ENCODE results near the gene RNU5B-1.

GRCh38 chr15:65328506-65329287 lies 24.2 kb downstream of the RNU5B-1 start:
- TF ChIP-seq POLR2A (IDR thresholded peaks at IDR 0.05; ENCODE audit: low read length) (no peak), GATA1 (IDR thresholded peaks at IDR 0.05; ENCODE audit: low read depth, low read length) (no peak)
